Naive thymus-derived CD4-positive, alpha-beta T cell (primary cell): ENCODE measurements around the gene ATP10A. TPM values are rescaled to one million over a fixed set of nuclear protein-coding genes. Genes with fewer than 3 reads are reported as not detected.
"Not testable (repeated sequence)": the region's sequence is repeated elsewhere in the genome, so short reads cannot be mapped to it uniquely, and the experiment has no call there.

Source experiments
- ATAC-seq: fragments of 150-1000 bp; cut with Tn5 transposase; 2 replicates; pipeline ENCODE4 v1.10.0; 2021; ENCODE audit warnings: mild to moderate bottlenecking, moderate library complexity
- CTCF ChIA-PET: fragments of 350-600 bp; sonication (Branson Sonifier 250); formaldehyde crosslinking; loops from one replicate; lab custom pipeline; 2021; ENCODE audit warnings: antibody characterized with exemption; lab: Charles Lee
- POLR2A ChIA-PET: fragments of 350-600 bp; sonication (Branson Sonifier 250); formaldehyde crosslinking; loops from one replicate; lab custom pipeline; 2021; ENCODE audit warnings: antibody characterized with exemption, inconsistent platforms; lab: Charles Lee
- DNase-seq, 9 donors: peaks; one replicate each; pipeline versions ENCODE4 v3.0.0 to v3.0.0-alpha.2; 2020 to 2022; ENCODE audit warnings: mixed read lengths in 1 of 9
- H3K27ac ChIP-seq: one replicate; pipeline ENCODE4 v1.7.0; 2013; ENCODE audit warnings: mild to moderate bottlenecking, low read depth, low read length, moderate library complexity
- H3K27me3 ChIP-seq, 2 donors: one replicate each; pipeline ENCODE4 v1.7.0; 2013; ENCODE audit warnings: low read length in 2 of 2, mild to moderate bottlenecking in 2 of 2, moderate library complexity in 2 of 2; ENCODE audit not compliant: control insufficient read depth in 2 of 2, insufficient read depth in 2 of 2
- H3K36me3 ChIP-seq, 3 experiments: 1 replicate in 2 of 3; 2 replicates in 1 of 3; pipeline ENCODE4 v1.7.0; 2013; ENCODE audit warnings: low read length in 3 of 3, mild to moderate bottlenecking in 3 of 3, moderate library complexity in 1 of 3; ENCODE audit not compliant: insufficient read depth in 3 of 3, control insufficient read depth in 2 of 3
- H3K4me1 ChIP-seq, 2 donors: one replicate each; pipeline ENCODE4 v1.7.0; 2013; ENCODE audit warnings: low read length in 2 of 2, mild to moderate bottlenecking in 2 of 2, moderate library complexity in 1 of 2; ENCODE audit not compliant: control insufficient read depth in 2 of 2, insufficient read depth in 2 of 2
- H3K4me3 ChIP-seq: 2 replicates; pipeline ENCODE4 v1.7.0; 2013; ENCODE audit warnings: mild to moderate bottlenecking, low read length
- H3K9me3 ChIP-seq, 3 experiments: 1 replicate in 2 of 3; 2 replicates in 1 of 3; pipeline ENCODE4 v1.7.0; 2013; ENCODE audit warnings: low read length in 3 of 3; ENCODE audit not compliant: control insufficient read depth in 2 of 3
- H3K27ac Mint-ChIP-seq, 9 donors: one replicate each; pipeline ENCODE4 v1.8.0; 2020 to 2022; ENCODE audit warnings: mixed read lengths in 9 of 9, mild to moderate bottlenecking in 8 of 9, moderate library complexity in 5 of 9, inconsistent platforms in 2 of 9
- H3K27me3 Mint-ChIP-seq, 5 donors: one replicate each; pipeline ENCODE4 v1.8.0; 2021 to 2022; ENCODE audit warnings: mixed read lengths in 5 of 5, mild to moderate bottlenecking in 1 of 5
- H3K36me3 Mint-ChIP-seq, 5 donors: one replicate each; pipeline ENCODE4 v1.8.0; 2020 to 2022; ENCODE audit warnings: mixed read lengths in 5 of 5, mild to moderate bottlenecking in 3 of 5, inconsistent platforms in 1 of 5
- H3K4me1 Mint-ChIP-seq, 7 donors: one replicate each; pipeline ENCODE4 v1.8.0; 2020 to 2022; ENCODE audit warnings: mixed read lengths in 7 of 7, mild to moderate bottlenecking in 3 of 7, inconsistent platforms in 1 of 7
- H3K4me3 Mint-ChIP-seq, 10 donors: one replicate each; pipeline ENCODE4 v1.8.0; 2020 to 2022; ENCODE audit warnings: mild to moderate bottlenecking in 10 of 10, mixed read lengths in 10 of 10, moderate library complexity in 6 of 10, inconsistent platforms in 2 of 10
- H3K9me3 Mint-ChIP-seq, 11 donors: one replicate each; pipeline ENCODE4 v1.8.0; 2020 to 2022; ENCODE audit warnings: mixed read lengths in 11 of 11, mild to moderate bottlenecking in 4 of 11, inconsistent platforms in 1 of 11, moderate library complexity in 1 of 11
- intact Hi-C, 2 donors: fragments of 100-400 bp; cut with micrococcal nuclease; formaldehyde crosslinking; loops; one replicate each; pipeline ENCODE4 v1.15.1; 2023
- polyA plus RNA-seq, 2 donors: library from polyadenylated mRNA; unstranded; fragments of 300-500 nt; fragmentation: Illumina TruSeq; gene quantifications; one replicate each; pipeline ENCODE4 v1.2.3, GENCODE V29; 2021
- total RNA-seq, 6 experiments: library from RNA in 5 of 6; stranded (reverse) in 5 of 6; gene quantifications; 1 replicate in 5 of 6; 2 replicates in 1 of 6; pipeline ENCODE4 v1.2.3 and lab custom pipeline; 2021 to 2026

Gene ATP10A
- total and polyA plus RNA-seq, 7 experiments from 2014 or later: 7.2 to 86.4 (median 57.6) TPM

DNA sequence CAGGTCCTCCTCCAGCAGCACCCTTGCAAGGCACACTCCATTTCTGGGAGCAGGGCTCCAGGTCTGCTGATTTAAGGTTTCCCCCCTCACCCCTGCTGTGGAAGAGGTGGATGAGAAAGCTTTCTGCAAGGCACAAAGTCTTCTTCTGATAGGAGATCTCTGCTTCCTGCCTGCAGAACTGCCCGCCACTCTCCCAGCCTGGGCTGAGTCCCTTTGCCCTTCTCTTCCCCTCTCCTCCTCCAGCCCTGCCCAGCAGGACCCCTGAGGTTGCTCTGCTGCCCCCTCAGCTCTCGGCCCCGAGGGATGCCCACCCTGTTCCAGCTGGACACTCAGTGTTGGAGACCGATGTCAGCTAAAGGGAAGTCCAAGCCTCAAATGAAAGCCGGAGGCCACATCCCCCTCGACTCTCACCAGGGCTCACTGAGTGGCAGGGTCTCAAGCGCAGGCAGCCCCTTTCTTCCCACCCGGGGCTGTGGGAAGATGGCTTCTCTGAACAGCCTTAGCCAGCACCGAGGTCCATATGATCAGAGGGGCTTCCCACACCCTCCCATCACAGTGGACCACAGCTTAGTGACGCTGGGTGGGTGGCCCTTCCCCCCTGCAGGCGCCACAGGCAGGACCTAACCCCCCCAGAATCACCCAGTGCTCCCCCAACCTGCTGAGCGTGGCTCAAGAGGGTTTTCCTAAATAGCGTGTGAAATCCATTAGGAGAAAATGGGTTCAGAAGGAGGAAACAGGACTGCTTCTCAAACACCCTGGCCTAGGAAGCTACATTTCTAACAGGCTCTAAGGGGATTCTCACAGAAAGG, 4.0 kb downstream of the ATP10A start:
- Histone ChIP-seq H3K4me3 (peak overlapping the region; percentile 88), H3K4me1 (peaks cover 19 to 33% of the 10 kb centered on the region in 2 donors), H3K9me3 (no peaks in the 10 kb centered on the region), H3K27me3 (no peaks in the 10 kb centered on the region), H3K27ac (peak overlapping the region; percentile 86), H3K36me3 (peaks cover 0 to 9% (median 0%) of the 10 kb centered on the region in 3 experiments)
- peak overlapping the region; percentile 84 to 98 (median 96) for H3K4me3 Mint-ChIP-seq
- intact Hi-C loops: loop anchor here in 1 of 2 donors (2.0 kb wide), 1 partner anchor 224 kb away; no protein-coding TSS in a partner anchor
- peaks cover 0 to 3% (median 0%) of the 10 kb centered on the region in 5 donors for H3K27me3 Mint-ChIP-seq
- ATAC-seq (no peak), DNase-seq (no peak)
- ChIA-PET POLR2A (interaction anchor here (0.7 to 8.0 kb wide), 8 partner anchors 9 to 75 kb away, joined by 3 to 257 read pairs (median 12); no protein-coding TSS in a partner anchor), CTCF (interaction anchor here (0.7 to 1.0 kb wide), 4 partner anchors 13 to 163 kb away, joined by 3 to 6 read pairs (median 4); no protein-coding TSS in a partner anchor)
- H3K9me3 Mint-ChIP-seq: peaks cover 0 to 5% (median 0%) of the 10 kb centered on the region in 11 donors
- H3K4me1 Mint-ChIP-seq: peaks cover 46 to 81% (median 78%) of the 10 kb centered on the region in 7 donors
- peak overlapping the region; percentile 89 to 100 (median 97) for H3K27ac Mint-ChIP-seq
- peaks cover 10 to 63% (median 38%) of the 10 kb centered on the region in 5 donors for H3K36me3 Mint-ChIP-seq

DNA sequence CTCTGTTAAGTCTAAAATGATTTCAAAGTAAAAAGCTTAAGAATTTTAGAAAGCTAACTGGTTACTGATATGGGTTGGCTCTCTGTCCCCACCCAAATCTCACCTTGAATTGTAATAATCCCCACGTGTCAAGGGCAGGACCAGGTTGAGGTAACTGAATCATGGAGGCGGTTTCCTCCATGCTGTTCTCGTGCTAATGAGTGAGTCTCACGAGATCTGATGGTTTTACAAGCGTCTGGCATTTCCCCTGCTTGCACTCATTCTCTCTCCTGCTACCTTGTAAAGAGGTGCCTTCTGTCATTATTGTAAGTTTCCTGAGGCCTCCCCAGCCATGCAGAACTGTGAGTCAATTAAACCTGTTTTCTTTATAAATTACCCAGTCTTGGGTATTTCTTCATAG, 7.1 kb downstream of the ATP10A start:
- Mint-ChIP-seq H3K27ac (peak overlapping the region in 8 of 9 donors; percentile 50 to 99 (median 89)), H3K4me3 (peak overlapping the region; percentile 9 to 96 (median 44)), H3K4me1 (peaks cover 60 to 100% (median 95%) of the 10 kb centered on the region in 7 donors), H3K36me3 (peaks cover 10 to 71% (median 34%) of the 10 kb centered on the region in 5 donors)
- H3K4me3 ChIP-seq, H3K27me3 Mint-ChIP-seq, ATAC-seq, CTCF ChIA-PET, H3K9me3 ChIP-seq, intact Hi-C loops, H3K27me3 ChIP-seq, H3K36me3 ChIP-seq, H3K9me3 Mint-ChIP-seq: not testable (repeated sequence)
- H3K4me1 ChIP-seq: peaks cover 26 to 60% of the 10 kb centered on the region in 2 donors
- H3K27ac ChIP-seq: peak overlapping the region; percentile 17
- POLR2A ChIA-PET: interaction anchor here (1.2 to 1.6 kb wide), 2 partner anchors 9 to 41 kb away, joined by 4 to 9 read pairs; no protein-coding TSS in a partner anchor
- peak in 1 of 9 donors; percentile 35 for DNase-seq

DNA sequence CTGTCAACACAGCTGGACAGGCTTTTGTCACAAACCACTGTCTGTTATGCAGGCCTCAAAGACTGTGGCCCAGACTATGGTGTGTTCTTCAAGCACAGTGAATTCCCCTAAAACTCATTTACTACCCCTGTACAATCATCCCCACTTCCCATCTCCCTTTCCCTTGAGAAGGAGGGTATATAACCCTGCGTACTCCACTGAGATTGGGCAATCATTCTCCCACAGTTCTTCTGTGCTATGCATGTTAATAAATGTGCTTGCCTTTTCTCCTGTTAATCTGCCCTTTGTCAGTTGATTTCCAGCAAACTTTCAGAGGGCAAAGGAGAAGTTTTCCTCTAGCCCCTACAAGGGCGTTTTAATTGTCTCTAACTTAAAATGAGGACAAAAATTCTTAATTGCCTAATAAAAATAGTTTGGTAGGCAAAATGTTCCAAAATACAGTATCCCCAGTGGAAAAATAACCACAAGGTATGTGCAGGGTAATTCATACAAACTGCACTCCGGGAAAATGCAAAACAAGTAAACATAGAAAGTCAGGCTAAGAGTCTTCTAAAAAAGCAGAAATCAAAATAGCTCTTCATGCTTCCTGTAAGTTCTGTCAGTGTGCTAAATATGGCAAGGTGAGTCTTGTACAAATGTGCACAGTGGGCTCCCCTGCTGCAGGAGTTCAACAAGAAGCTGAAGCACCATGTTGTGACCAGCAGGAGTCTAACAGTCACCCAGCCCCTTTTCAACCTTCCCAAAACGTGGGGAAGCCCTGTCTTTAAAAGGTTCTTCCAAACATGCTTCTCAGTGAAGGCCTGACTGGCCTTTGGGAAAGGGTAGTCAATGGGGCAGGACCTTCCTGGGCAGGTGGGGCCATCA, 10.2 kb downstream of the ATP10A start:
- peak in 2 of 9 donors; percentile 28 to 45 for DNase-seq
- no peak for ATAC-seq
- CTCF ChIA-PET: interaction anchor here (1.1 to 1.6 kb wide), 2 partner anchors 9 to 40 kb away, joined by 3 read pairs; no protein-coding TSS in a partner anchor

DNA sequence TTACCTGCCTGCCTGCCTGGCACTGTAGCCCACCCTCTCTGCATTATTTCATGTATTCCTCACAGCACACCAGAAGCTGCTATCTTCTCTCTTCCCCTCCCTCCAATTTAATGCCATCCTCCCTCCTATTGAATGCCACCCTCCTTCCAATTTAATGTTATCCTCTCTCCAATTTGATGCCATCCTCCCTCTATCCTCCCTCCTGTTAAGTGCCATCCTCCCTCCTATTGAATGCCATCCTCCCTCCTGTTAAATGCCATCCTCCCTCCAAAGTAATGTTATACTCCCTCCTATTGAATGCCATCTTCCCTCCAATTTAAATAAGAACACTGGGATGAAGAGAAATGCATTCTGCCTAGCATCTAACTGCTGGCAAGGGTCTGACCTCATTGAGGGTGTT, 11.1 kb downstream of the ATP10A start:
- Histone ChIP-seq H3K36me3 (no peaks in the 10 kb centered on the region), H3K4me1 (peaks cover 17 to 63% of the 10 kb centered on the region in 2 donors), H3K9me3 (no peaks in the 10 kb centered on the region), H3K27ac (peak overlapping the region; percentile 42), H3K4me3 (no peak overlapping the region), H3K27me3 (no peaks in the 10 kb centered on the region)
- Mint-ChIP-seq H3K36me3 (peaks cover 10 to 56% (median 25%) of the 10 kb centered on the region in 5 donors), H3K4me1 (peaks cover 61 to 100% (median 92%) of the 10 kb centered on the region in 7 donors), H3K9me3 (peaks cover 0 to 5% (median 0%) of the 10 kb centered on the region in 11 donors), H3K27me3 (no peaks in the 10 kb centered on the region), H3K27ac (peak overlapping the region; percentile 72 to 99 (median 95)), H3K4me3 (peak overlapping the region; percentile 58 to 97 (median 82))
- DNase-seq: no peak
- ChIA-PET POLR2A (interaction anchor here (1.3 to 13.6 kb wide), 3 partner anchors 10 to 67 kb away, joined by 3 to 257 read pairs (median 3); partner anchors contain the start of gene ATP10A), CTCF (no interaction called here)
- ATAC-seq: no peak
- intact Hi-C loops: loop anchor here in 1 of 2 donors (5.0 kb wide), 1 partner anchor 80 kb away; no protein-coding TSS in a partner anchor

More for the DNA sequence above, 10.2 kb downstream of the ATP10A start:
- H3K4me3 ChIP-seq: peak overlapping the region; percentile 7
- peak overlapping the region; percentile 72 to 99 (median 95) for H3K27ac Mint-ChIP-seq
- H3K27me3 Mint-ChIP-seq: no peaks in the 10 kb centered on the region
- H3K9me3 Mint-ChIP-seq: peaks cover 0 to 5% (median 0%) of the 10 kb centered on the region in 11 donors
- H3K36me3 Mint-ChIP-seq: peaks cover 10 to 60% (median 33%) of the 10 kb centered on the region in 5 donors
- peaks cover 14 to 60% of the 10 kb centered on the region in 2 donors for H3K4me1 ChIP-seq
- peak overlapping the region; percentile 42 for H3K27ac ChIP-seq
- H3K4me3 Mint-ChIP-seq: peak overlapping the region; percentile 58 to 97 (median 82)
- POLR2A ChIA-PET: interaction anchor here (1.1 to 13.6 kb wide), 3 partner anchors 9 to 81 kb away, joined by 3 to 257 read pairs (median 5); partner anchors contain the start of gene ATP10A
- intact Hi-C loops: loop anchor here in 1 of 2 donors (5.0 kb wide), 1 partner anchor 79 kb away; no protein-coding TSS in a partner anchor
- no peaks in the 10 kb centered on the region for H3K27me3 ChIP-seq
- no peaks in the 10 kb centered on the region for H3K9me3 ChIP-seq
- peaks cover 61 to 100% (median 96%) of the 10 kb centered on the region in 7 donors for H3K4me1 Mint-ChIP-seq
- H3K36me3 ChIP-seq: no peaks in the 10 kb centered on the region

DNA sequence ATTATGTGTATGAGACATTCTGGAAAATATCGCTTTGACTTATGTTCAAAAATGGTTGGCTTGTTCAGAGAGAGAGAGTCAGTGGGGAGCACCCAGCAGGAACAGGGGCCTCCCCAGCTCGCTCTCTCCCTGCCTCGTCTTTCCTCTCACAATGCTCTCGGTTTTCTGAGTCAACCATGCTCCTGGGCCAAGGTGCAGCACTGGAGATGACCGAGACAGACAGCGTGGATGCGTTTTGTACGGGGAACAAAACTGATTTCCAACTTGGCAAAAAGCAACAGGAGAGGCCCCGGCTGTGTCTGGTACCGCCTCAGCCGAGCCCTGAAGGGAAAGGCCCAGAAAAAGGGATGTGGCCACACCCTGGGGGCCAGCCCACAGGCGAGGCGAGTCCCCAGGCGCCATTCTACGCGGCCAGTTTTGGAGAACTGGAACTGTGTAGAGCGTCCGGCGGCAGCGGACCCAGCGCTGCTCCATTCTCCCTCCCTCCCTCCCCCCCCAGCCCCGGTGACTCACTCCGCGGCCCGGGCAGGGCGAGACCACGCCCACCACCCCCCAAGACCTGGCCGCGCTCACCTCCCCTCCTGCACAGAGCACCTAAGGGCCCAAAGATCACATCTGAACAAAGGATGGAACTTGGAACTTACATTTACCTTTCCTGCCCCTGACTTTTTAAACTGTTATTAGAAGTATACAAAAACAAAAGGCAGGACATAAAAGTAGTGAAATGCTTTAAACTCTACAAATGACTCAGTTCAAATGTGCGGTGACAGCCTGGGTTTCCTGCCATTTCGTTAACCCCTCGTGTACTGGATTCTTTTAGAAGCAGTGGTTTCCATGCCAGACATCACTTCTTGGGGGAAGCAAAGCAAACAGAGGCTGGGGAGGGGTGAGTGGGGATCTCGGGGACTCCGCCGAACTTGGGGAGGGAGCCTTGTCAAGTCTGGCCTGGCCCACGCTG, 12.7 kb downstream of the ATP10A start:
- Mint-ChIP-seq H3K9me3 (peaks cover 0 to 4% (median 0%) of the 10 kb centered on the region in 11 donors), H3K36me3 (peaks cover 0 to 52% (median 10%) of the 10 kb centered on the region in 5 donors), H3K27me3 (no peaks in the 10 kb centered on the region), H3K27ac (peak overlapping the region; percentile 89 to 100 (median 98)), H3K4me3 (peak overlapping the region; percentile 84 to 98 (median 94)), H3K4me1 (peaks cover 64 to 100% (median 92%) of the 10 kb centered on the region in 7 donors)
- H3K27ac ChIP-seq: peak overlapping the region; percentile 73
- DNase-seq: peak; percentile 42 to 78 (median 73)
- CTCF ChIA-PET: no interaction called here
- intact Hi-C loops: loop anchor here (1.0 to 5.0 kb wide), 8 partner anchors 10 to 414 kb away; partner anchors contain the start of gene UBE3A (in 1 of the 2)
- H3K36me3 ChIP-seq: no peaks in the 10 kb centered on the region
- peak overlapping the region; percentile 65 for H3K4me3 ChIP-seq
- no peaks in the 10 kb centered on the region for H3K9me3 ChIP-seq
- ATAC-seq: peak; percentile 79
- H3K4me1 ChIP-seq: peaks cover 28 to 73% of the 10 kb centered on the region in 2 donors
- POLR2A ChIA-PET: interaction anchor here (1.3 to 13.6 kb wide), 3 partner anchors 12 to 43 kb away, joined by 3 to 257 read pairs (median 40); partner anchors contain the start of gene ATP10A
- H3K27me3 ChIP-seq: no peaks in the 10 kb centered on the region
